Activated T-helper 9 cell treated with anti-CD3 and anti-CD28 coated beads, Interleukin-2, amount 50 U/mL, for 16 hours (primary cell): Measurements from ENCODE around the gene RGS6.

Source experiments
- DNase-seq: peaks from one replicate; pipeline ENCODE4 v3.0.0-alpha.2; 2020; ENCODE audit warnings: low read depth

Gene RGS6

DNA sequence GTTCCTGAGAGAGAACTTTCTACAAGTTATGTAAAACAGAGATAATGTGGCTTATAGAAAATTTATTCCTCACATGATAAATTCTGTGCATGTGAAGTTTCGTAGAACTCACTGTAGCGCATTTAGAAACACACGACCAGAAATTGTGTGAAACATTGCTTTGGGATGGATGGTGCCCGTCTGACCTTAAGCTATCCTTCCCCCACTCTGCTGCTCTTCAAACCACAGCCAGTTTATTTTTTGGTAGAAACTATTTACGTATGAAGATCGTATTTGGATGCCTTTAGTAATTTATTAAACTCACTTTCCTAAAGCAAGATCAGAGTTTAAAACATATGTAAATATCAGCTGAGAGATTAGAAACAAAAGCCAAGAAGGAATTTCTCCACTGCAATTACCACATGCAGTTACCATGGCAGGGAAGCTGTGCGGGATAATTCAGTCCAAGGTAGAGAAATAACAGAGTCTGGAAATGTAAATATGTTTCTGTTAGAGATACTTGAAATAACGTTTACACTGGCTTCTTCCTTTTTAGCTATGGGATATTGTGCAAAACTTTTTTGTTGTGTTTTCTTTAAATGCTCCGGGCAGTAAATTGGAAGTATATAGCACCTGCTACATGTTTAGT is 382.7 kb downstream of the RGS6 start:
- no peak for DNase-seq

DNA sequence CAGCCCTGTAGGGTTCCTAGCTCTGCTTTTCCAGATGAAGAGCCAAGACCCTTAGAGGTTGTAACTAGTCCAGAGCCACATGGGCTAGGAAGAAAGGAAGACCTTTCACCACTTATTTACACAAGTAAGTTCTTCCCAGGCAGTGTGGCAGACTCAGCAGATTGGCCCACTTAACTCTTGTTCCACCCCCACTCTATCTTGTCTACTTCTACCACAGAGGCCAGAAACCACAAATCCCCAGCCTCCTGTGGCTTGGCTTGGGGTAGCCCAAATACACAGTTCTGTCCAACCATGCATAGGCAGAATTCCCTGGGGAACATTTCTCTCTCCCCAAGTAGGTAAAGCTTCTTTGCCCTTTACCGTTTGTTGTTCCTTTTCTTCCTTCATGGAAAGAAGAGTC is 383.5 kb downstream of the RGS6 start:
- DNase-seq = no peak

DNA sequence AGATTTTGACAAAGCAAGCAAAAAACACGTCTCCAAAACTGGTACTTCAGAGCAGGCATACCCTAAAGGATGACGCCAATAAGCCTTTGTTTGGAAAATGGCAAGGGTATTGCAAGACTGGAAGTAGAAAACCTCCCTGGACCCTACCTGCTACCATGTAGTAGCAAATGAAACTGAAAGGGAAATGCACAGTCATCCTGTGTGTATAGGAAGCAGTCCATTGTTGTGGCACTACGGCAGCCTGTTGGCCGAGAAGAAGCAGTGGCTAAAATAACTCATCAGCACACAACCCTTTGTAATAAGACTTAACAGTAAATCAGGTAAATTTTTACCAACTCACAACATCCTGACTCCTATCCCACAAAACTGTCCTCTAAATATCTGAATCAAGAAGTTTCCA is 386.4 kb downstream of the RGS6 start:
- DNase-seq = no peak

DNA sequence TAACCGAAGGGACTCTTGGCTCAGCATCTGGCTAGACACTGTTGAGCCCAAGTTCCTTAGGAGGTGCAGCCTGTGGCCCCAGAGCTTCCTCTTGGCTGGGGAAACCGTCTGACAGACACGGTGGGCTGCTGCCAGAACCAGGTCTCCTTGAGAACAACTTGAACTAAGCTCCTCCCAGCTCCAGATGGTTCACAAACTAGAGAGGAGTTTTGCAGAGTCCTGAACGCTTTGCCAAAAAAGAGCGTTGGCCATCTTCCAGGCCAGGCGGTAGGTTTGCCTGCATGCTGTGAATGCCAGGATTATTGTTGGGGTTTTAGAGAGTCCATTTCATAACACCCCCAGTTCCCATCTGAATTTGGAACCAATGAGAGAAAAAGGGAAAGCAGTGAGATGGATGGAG is 399.8 kb downstream of the RGS6 start:
- no peak for DNase-seq

DNA sequence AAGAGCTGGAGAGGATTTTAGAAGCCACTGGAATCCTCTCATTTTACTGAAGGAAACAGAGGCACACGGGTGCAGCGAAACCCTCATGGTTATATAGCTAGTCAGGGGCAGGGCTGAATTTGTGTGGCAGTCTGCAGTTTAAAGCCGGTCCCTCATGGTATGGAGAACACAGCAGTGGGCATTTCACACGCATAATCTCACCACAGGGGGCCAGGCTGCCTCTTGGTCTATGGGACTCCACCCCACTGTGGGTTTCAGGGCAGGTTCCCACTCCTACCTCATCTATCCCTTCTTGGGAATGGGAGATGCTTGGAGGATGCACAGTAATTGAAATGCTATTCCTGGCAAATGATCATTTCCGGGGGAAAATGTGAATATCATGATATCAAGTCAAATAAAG is 400.6 kb downstream of the RGS6 start:
- DNase-seq = no peak

DNA sequence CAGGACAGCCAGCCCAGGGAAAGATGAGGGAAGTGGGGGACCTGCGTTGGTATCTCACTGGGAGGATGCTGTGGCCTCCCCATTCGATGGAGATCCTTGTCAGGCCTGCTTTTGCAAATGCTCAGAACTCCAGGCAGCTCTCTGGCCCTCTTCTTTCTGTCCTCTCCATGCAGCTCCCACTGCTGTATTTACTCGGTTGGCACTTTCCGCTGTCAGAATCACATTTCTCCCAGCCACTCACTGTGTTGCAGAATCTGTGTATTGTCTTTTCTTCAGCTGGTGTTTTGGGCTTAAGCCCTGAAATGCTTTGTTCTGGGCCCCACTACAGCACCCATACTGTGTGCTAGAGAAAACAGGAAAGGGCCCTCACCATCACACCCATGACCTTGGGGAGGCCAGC is 401.1 kb downstream of the RGS6 start:
- no peak for DNase-seq

DNA sequence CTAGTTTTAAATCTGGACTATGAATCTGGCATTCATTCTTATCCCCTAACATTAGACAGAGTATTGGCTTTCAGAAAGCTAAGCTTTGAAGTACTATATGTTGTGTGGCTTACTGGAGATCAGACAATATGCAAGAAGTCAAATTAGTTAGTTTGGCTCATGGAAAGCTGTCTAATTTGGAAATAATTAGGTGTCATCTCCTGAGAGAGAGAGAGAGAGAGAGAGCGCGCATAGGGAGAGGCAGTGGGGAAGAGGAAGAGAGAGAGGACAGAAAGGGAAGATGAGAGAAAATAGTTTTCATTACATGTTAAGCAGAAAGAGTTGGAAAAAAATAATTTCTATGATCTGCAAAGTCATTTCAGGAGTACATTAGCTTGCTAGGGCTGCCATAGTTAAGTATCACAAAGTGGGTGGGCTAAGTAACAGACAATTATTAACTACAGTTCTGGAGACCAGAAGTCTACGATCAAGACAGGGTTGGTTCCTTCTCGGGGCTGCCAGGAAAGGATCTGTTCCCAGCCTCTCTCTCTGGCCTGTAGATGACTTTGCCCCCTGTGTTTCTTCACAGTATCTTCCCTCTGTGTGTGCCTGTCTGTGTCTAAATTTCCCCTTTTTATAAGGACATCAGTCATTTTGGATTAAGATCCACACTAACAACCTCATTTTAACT is 404.2 kb downstream of the RGS6 start:
- DNase-seq = no peak

DNA sequence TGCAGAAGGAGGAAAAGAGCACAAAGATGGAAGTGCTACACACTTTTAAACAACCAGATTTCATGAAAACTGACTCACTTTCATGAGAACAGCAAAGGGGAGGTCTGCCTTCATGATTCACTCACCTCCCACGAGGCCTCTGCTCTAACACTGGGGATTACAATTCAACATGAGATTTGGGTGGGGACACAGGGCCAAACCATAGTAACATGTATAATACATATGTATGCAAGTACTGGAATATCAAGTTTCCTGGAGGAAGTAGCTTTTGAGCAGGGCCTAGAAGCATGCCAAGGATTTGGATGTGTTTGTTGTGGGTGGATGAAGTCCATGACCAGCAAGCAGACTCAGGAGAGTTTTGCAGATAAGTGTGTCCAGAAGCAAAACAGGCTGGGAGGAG is 409.0 kb downstream of the RGS6 start:
- no peak for DNase-seq

DNA sequence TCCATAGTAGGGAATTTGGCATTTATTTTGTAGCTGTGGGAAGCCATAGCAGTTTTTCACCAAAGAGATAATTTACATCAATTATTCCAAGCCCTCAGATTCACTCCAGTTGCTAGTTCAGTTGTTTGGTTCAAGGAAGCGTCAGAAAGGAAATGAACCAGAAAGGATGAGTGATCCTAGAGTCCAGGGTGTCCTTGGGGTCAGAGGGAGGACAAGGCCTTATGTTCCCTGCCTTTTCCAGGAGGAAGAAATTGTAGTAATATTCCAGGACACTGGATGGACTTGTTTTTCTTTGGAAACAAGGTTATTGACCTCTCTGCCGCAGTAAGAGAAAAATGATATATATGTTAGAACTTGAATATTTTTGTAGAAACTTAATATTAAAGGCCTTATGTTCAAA is 409.5 kb downstream of the RGS6 start:
- no peak for DNase-seq

DNA sequence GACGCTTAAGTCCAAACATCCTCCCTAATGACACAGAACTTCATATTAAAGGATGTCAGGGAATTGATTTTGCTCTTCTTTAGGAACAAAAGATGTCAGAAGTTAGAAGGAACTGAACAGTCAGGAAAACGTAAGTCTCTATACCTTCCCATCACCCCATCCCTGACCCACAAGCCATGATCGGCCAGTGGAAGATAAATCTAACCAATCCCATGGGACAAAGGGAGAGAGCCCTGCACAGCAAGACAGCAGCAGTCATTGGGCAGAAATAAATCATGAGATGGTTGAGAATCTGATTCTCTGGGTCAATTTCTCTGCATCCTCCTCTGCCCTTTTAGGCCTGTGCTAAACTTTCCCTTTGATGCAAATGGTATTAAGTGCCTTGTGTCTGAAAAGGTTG is 414.9 kb downstream of the RGS6 start:
- DNase-seq = no peak

DNA sequence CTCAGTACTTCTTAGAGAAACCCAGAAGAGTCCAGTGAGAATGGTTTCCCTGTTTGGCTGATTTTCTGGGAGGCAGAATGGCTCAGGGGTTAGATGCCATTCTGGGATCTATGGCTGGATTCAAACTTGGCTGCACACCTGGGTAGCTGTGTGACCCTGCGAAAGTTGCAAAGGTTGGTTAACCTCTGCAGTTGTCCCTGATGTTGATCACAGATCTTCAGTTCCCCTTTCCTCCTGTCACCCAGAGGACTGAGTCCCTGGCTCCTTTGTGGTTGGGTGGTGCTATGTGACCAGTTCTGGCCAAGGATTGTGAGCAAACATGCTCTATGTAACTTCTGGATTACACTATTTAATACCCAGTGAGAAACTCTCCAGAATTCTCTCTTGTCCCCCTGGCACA is 418.0 kb downstream of the RGS6 start:
- no peak for DNase-seq

DNA sequence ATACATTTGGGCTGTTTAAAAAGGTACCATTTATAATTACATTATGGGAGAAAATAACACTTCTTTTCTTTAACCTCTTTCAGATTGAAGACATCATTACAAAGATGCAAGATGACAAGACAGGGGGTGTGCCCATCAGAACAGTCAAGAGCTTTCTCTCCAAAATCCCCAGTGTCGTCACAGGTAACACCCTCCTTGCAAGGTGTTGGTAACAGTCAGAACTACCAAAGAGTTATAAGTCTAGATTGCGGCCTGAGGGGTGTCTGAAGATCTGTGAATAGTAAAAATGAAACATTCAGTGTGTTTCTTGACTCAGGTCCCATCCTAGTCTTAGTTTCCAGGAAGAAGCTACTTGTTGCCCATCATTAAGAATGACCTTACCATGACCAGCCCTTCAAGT is 419.8 kb downstream of the RGS6 start:
- no peak for DNase-seq

DNA sequence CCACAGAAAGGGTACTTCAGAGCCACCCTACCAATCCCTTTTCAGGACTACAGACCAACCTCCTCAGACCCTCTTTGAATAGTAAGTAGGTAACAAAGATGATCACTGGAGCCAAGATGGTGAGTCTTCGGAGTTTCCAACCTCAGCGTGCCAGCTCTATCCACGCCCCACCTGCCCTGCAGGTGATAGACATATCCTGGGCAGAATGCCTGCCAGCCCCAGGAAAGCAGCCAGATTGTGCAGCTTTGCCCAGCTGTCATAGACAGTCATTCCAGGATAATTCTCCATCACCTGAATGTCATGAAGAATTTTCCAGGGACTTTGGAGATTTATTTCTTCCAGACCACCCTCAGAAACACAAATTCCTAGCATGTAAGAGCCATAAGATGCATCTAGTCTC is 434.4 kb downstream of the RGS6 start:
- no peak for DNase-seq

DNA sequence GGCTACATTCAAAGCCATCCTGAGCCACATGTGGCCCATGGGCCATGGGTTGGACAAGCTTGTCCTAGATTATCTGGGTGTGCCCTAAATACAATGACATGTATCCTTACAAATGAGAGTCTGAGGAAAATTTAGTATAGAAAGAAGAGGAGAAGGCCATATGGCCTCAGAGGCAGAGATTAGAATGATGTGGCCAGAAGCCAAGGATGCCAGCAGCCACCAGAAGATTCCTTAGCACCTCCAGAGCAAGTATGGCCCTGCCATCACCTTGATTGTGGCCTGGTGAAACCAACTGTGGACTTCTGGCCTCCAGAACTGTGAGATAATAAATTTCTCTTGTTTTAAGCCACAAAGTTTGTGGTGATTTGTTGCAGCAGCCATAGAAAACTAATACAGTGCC is 436.9 kb downstream of the RGS6 start:
- no peak for DNase-seq

DNA sequence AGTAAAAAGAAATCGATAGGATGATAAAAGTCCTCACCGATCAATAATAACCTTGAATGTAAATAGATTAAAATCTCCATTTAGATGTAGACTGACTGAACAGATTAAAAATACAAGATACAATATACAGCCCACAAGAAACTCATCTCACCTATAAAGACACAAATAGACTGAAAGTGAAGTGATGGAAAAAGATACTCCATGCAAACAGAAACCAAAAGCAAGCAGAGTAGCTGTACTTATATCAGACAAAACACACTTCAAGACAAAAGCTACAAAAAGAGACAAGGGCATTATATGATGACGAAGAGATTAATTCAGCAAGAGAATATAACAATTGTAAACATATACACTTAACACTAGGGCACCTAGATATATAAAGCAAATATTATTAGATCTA is 444.8 kb downstream of the RGS6 start:
- DNase-seq = no peak

DNA sequence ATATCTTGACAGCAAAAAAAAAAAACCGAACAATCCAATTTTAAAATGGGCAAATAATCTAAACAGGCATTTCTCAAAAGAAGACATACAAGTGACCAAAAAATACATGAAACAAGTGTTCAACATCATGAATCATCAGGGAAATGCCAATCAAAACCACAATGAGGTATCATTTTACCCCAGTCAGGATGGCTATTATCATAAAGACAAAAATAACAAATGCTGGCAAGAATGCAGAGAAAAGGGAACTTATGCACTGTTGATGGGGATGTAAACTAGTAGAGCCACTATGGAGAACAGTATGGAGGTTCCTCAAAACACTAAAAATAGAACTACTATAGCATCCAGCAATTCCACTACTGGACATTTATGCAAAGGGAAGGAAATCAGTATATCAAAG is 448.2 kb downstream of the RGS6 start:
- no peak for DNase-seq

DNA sequence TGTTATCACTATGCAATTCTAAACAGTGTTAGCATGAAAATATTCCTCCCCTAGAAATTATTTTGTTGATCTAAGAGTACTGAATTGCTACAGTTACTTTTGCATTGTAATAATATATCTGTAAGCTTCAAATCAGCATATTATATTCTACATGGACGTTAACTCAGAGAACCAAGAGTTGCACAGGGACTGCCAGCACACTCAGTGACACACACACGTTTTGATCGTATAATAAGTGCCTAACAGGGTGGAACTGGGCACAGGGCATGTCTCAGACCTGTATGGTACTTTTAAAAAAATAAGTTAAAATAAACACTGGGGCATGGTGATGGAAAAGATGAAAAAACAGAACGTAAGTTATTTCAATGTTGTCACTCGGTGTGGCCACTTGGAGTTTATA is 451.6 kb downstream of the RGS6 start:
- no peak for DNase-seq

DNA sequence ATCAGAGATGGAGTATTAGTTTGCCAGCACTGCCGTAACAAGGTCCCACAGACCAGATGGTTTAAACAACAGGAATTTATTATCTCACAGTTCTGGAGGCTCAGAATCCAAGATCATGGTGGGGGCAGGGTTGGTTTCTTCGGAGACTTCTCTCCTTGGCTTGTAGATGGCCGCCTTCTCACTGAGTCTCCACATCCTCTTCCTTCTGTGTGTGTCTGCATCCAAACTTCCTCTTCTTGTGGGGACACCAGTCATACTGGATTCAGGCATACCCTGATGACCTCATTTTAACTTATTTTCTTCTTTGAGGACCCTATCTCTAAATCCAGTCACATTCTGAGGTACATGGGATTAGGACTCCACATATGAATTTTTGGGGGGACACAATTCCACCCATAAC is 455.5 kb downstream of the RGS6 start:
- no peak for DNase-seq

DNA sequence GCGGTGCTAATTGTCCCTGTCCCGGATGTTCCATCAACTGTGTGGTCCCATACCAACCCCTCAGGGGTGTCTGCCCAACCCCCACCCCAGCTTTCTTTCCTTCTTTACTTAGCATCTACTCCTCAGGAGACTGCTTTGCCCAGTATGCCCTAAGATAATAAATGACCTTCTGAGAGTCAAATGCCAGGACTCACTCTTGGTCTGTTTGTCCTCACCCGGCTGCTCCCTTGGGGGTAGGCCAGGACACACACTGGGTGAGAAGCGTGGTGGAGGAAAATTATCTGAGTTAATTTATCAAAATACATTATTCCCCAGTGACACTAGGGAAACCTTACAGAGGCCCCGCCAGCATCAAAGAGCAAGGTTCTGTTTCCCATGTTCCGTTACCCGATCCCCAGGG is 457.0 kb downstream of the RGS6 start:
- no peak for DNase-seq

DNA sequence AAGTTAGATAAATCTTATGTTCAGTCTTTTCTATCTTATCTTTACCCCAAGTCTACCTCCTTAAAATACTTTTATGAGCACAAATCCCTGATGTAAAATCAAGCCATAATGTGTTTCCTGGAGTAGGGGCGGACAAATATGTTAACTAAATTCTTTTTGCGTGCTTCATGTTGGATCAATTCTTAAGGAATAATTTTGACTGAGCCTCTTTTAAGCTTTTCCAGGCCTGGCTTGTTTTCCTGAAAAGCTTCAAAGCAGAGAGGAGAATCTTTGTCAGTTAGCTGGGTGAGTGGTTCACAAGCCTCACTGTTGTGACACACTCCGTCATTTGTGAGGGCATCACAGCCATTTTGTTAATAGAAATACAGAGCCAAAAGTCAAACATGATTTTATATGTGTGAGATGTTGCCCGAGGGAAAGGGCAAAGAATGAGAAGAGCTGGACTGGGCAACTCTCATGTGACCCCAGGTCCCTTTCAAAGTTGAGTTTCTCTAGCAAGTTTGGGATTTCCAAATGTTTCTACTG is 468.9 kb downstream of the RGS6 start:
- no peak for DNase-seq

DNA sequence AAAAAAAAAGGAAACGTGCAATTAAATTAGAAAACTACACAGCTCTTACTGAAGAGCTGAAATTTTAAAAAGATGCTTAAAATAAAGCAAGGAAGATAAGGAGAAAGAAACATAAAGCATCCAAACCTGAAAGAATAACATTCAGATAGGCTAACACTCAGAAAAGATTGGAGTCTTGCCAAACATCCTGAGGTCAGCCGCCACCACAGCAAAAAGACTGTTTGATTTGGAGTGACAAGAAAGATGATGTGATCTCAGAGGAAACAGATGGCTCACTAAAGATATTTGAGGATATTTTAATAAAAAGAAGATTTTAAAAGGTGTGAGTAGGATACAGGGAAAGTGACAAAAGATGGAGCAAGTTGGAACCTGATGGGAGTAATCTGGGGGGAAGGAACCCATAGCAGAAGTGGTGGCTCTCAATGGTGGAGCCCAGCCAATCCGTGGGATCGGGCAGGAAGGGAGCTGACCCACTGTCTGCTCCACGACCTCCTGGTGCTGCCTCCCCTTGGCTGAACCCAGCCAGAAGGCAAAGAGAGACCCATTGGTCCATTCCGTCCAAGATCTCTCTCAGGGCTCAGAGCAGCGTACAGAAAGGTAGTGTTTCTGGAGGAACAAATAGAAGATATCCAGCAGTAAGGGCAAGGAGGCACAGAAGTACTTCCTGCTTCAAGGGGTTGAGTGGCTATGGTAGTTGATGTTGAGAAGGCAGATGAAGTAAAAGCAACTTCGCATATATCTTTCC is 469.6 kb downstream of the RGS6 start:
- DNase-seq = peak; percentile 2

DNA sequence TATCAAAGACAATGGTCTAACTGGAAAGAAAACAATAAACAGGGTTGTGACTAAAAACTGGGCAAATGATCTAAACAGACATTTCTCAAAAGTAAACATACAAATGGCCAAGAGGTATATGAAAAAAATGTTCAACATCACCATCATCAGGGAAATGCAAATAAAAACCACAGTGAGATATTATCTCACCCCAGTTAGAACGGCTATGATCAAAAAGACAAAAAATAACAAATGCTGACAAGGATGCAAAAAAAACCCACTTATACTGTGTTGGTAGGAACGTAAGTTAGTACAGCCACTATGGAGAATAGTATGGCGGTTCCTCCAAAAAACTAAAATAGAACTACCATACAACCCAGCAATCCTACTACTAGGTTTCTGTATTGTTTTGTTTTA is 470.1 kb downstream of the RGS6 start:
- DNase-seq = no peak

DNA sequence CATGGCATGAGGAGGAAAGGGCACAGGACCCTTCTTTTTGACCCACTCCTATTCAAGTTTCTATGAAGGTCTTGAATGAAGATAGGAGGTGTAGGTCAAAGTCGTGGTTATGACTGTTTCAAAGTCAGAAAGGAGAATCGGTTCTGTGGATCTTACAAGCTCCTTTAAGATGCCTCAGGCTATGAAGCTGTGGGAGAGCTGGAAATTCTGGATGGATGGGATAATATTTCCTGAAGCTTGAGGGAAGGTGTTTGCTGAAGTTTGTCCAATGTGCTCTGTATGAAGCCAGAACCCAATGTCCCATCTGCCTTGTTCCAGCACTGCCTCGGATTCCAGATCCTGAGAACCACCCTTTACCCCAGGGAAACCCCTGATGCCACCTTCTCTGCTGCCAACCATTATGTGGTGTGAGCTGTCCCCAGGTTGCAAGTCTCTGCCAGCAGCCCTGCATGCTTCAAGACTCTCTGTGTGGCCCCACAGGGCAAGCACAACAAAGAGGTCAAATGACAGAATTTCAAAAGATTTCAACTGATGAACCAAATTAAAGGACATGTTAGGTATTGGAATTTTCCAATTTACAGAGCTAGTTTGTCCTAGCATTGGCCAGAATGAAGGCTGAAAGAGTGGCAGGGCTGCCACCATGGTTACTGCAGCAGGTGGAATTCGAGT is 472.0 kb downstream of the RGS6 start:
- no peak for DNase-seq
